ENCODE measurements around the gene EIF4G3. TPM values are rescaled to one million over a fixed set of nuclear protein-coding genes. Genes with fewer than 3 reads are reported as not detected.

EIF4G3 gene
- polyA plus RNA-seq, 4 donors = 10.8 to 32.1 (median 20.1) TPM

GRCh38 chr1:21082073-21082472 lies 94.6 kb downstream of the EIF4G3 start:
- H3K4me3 ChIP-seq (ENCODE audit: low read depth in 1 of 3, low read length in 3 of 3) = no peak overlapping the region
- FAIRE-seq (no peak), DNase-seq (no peak)
- peaks cover 0 to 26% (median 1%) of the 10 kb centered on the region in 3 donors for H3K36me3 ChIP-seq (ENCODE audit: control insufficient read depth in 3 of 3, insufficient read depth in 2 of 3, low read depth in 1 of 3, low read length in 3 of 3)
- no peaks in the 10 kb centered on the region for H3K9me3 ChIP-seq (ENCODE audit: control insufficient read depth in 2 of 2, insufficient read depth in 1 of 2, low read depth in 1 of 2, low read length in 1 of 2)
- no peak overlapping the region for H3K27ac ChIP-seq (ENCODE audit: low read depth in 1 of 3, low read length in 2 of 3)
- whole genome bisulfite sequencing, 3 donors = 91 to 97% (median 94%) methylated on average over 6 of the region's 6 CpGs
- H3K4me1 ChIP-seq (ENCODE audit: control insufficient read depth in 3 of 3, insufficient read depth in 2 of 3, low read depth in 1 of 3, low read length in 2 of 3) = no peaks in the 10 kb centered on the region
- H3K27me3 ChIP-seq (ENCODE audit: control insufficient read depth in 3 of 3, insufficient read depth in 3 of 3, low read length in 3 of 3) = no peaks in the 10 kb centered on the region

DNA sequence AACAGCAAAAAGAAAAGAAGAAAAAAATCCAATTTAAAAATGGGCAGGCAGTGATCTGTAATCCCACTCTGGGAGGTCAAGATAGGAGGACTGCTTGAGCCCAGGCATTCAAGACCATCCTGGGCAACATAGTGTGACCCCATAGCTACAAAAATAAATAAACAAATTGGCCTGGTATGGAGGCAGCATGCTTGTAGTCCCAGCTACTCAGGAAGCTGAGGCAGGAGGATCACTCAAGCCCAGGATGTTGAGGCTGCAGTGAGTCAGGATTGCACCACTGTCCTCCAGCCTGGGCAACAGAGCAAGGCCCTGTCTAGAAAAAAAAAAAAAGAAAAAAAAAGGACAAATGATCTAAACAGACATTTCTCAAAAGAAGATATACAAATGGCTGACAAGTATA lies 99.6 kb downstream of the EIF4G3 start:
- no peaks in the 10 kb centered on the region for H3K9me3 ChIP-seq (ENCODE audit: control insufficient read depth in 2 of 2, insufficient read depth in 1 of 2, low read depth in 1 of 2, low read length in 1 of 2)
- no peak overlapping the region for H3K4me3 ChIP-seq (ENCODE audit: low read depth in 1 of 3, low read length in 3 of 3)
- no peak for DNase-seq
- H3K27me3 ChIP-seq (ENCODE audit: control insufficient read depth in 3 of 3, insufficient read depth in 3 of 3, low read length in 3 of 3) = no peaks in the 10 kb centered on the region
- FAIRE-seq = no peak
- H3K27ac ChIP-seq (ENCODE audit: low read depth in 1 of 3, low read length in 2 of 3) = no peak overlapping the region
- no peaks in the 10 kb centered on the region for H3K4me1 ChIP-seq (ENCODE audit: control insufficient read depth in 3 of 3, insufficient read depth in 2 of 3, low read depth in 1 of 3, low read length in 2 of 3)
- peaks cover 0 to 24% (median 0%) of the 10 kb centered on the region in 3 donors for H3K36me3 ChIP-seq (ENCODE audit: control insufficient read depth in 3 of 3, insufficient read depth in 2 of 3, low read depth in 1 of 3, low read length in 3 of 3)

GRCh38 chr1:21072721-21073120 lies 104.0 kb downstream of the EIF4G3 start:
- H3K4me3 ChIP-seq (ENCODE audit: low read depth in 1 of 3, low read length in 3 of 3) = no peak overlapping the region
- FAIRE-seq (no peak), DNase-seq (no peak)
- peaks cover 0 to 14% (median 0%) of the 10 kb centered on the region in 3 donors for H3K36me3 ChIP-seq (ENCODE audit: control insufficient read depth in 3 of 3, insufficient read depth in 2 of 3, low read depth in 1 of 3, low read length in 3 of 3)
- H3K4me1 ChIP-seq (ENCODE audit: control insufficient read depth in 3 of 3, insufficient read depth in 2 of 3, low read depth in 1 of 3, low read length in 2 of 3) = no peaks in the 10 kb centered on the region
- no peaks in the 10 kb centered on the region for H3K9me3 ChIP-seq (ENCODE audit: control insufficient read depth in 2 of 2, insufficient read depth in 1 of 2, low read depth in 1 of 2, low read length in 1 of 2)
- 69 to 80% (median 78%) methylated on average over 3 of the region's 3 CpGs for WGBS, 3 donors
- no peaks in the 10 kb centered on the region for H3K27me3 ChIP-seq (ENCODE audit: control insufficient read depth in 3 of 3, insufficient read depth in 3 of 3, low read length in 3 of 3)
- H3K27ac ChIP-seq (ENCODE audit: low read depth in 1 of 3, low read length in 2 of 3) = no peak overlapping the region

DNA sequence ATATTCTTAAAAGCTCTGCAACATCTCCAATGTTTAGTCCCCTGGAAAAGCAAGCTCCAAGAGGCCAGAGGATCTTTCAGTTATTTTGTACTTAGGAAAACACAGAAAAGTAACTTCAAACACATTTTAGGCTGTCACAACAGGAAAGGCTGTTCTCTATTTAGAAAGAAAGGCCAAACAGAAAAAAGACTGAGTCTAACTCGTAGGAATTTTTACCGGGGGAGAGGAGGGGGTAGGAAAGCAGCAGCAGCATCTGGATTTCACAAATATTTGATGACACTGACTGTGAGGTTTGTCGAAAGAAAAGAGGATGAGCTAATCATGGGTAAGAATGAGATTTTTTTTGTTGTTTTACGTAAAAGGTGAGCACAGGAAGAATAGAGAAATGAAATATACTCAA lies 107.1 kb downstream of the EIF4G3 start:
- H3K9me3 ChIP-seq (ENCODE audit: control insufficient read depth in 2 of 2, insufficient read depth in 1 of 2, low read depth in 1 of 2, low read length in 1 of 2) = no peaks in the 10 kb centered on the region
- no peak for DNase-seq
- no peak overlapping the region for H3K4me3 ChIP-seq (ENCODE audit: low read depth in 1 of 3, low read length in 3 of 3)
- no peaks in the 10 kb centered on the region for H3K27me3 ChIP-seq (ENCODE audit: control insufficient read depth in 3 of 3, insufficient read depth in 3 of 3, low read length in 3 of 3)
- peaks cover 0 to 7% (median 0%) of the 10 kb centered on the region in 3 donors for H3K4me1 ChIP-seq (ENCODE audit: control insufficient read depth in 3 of 3, insufficient read depth in 2 of 3, low read depth in 1 of 3, low read length in 2 of 3)
- no peak overlapping the region for H3K27ac ChIP-seq (ENCODE audit: low read depth in 1 of 3, low read length in 2 of 3)
- WGBS, 3 donors = 67 to 87% (median 81%) methylated on average over 4 of the region's 4 CpGs
- no peak for FAIRE-seq
- H3K36me3 ChIP-seq (ENCODE audit: control insufficient read depth in 3 of 3, insufficient read depth in 2 of 3, low read depth in 1 of 3, low read length in 3 of 3) = peaks cover 0 to 4% (median 0%) of the 10 kb centered on the region in 3 donors

GRCh38 chr1:21068937-21069336 lies 107.8 kb downstream of the EIF4G3 start:
- Histone ChIP-seq H3K27ac (ENCODE audit: low read depth in 1 of 3, low read length in 2 of 3) (no peak overlapping the region), H3K27me3 (ENCODE audit: control insufficient read depth in 3 of 3, insufficient read depth in 3 of 3, low read length in 3 of 3) (no peaks in the 10 kb centered on the region), H3K36me3 (ENCODE audit: control insufficient read depth in 3 of 3, insufficient read depth in 2 of 3, low read depth in 1 of 3, low read length in 3 of 3) (peaks cover 0 to 4% (median 0%) of the 10 kb centered on the region in 3 donors), H3K9me3 (ENCODE audit: control insufficient read depth in 2 of 2, insufficient read depth in 1 of 2, low read depth in 1 of 2, low read length in 1 of 2) (no peaks in the 10 kb centered on the region), H3K4me1 (ENCODE audit: control insufficient read depth in 3 of 3, insufficient read depth in 2 of 3, low read depth in 1 of 3, low read length in 2 of 3) (peaks cover 0 to 9% (median 0%) of the 10 kb centered on the region in 3 donors), H3K4me3 (ENCODE audit: low read depth in 1 of 3, low read length in 3 of 3) (no peak overlapping the region)
- no peak for DNase-seq
- FAIRE-seq = no peak

- H3K9me3 ChIP-seq (ENCODE audit: control insufficient read depth in 2 of 2, insufficient read depth in 1 of 2, low read depth in 1 of 2, low read length in 1 of 2) = no peaks in the 10 kb centered on the region
- no peaks in the 10 kb centered on the region for H3K27me3 ChIP-seq (ENCODE audit: control insufficient read depth in 3 of 3, insufficient read depth in 3 of 3, low read length in 3 of 3)
- WGBS, 3 donors = 36 to 72% (median 47%) methylated on average over 6 of the region's 6 CpGs
- DNase-seq = peak; percentile 18 to 52
- H3K4me3 ChIP-seq (ENCODE audit: low read depth in 1 of 3, low read length in 3 of 3) = no peak overlapping the region
- no peak for FAIRE-seq
- peaks cover 0 to 9% (median 0%) of the 10 kb centered on the region in 3 donors for H3K4me1 ChIP-seq (ENCODE audit: control insufficient read depth in 3 of 3, insufficient read depth in 2 of 3, low read depth in 1 of 3, low read length in 2 of 3)
- H3K27ac ChIP-seq (ENCODE audit: low read depth in 1 of 3, low read length in 2 of 3) = no peak overlapping the region
- H3K36me3 ChIP-seq (ENCODE audit: control insufficient read depth in 3 of 3, insufficient read depth in 2 of 3, low read depth in 1 of 3, low read length in 3 of 3) = no peaks in the 10 kb centered on the region
Observed at GRCh38 chr1:21067551-21068227, 109.0 kb downstream of the EIF4G3 start.

DNA sequence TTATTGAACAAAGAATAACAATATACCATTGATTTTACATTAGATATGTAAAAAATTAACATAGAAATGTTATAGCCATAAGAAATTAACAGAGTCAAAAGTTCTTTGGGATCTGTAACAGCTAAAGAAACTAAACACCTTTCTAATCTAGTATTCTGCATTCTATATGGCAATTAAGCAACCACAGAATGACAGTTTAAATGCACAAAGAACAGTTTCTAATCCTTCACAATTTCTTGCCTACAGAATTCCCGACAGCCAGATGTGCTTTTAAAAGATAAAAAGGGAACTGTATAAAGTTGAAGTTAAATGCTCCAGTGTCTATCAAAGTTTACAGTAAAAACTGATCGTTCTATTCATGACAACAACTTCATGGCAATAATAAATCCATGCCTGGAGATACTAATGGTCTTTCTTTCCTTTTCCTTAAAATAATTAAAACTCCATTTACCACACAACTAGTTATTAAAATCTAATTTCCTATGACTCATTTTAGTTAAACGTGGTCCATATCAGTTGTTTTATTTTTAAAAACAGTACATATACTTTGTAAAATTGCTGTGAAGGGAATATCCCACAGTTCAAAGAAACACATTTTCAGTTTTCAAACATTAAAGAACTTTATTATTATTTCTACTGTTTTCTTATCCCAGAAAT lies 110.2 kb downstream of the EIF4G3 start:
- DNase-seq = no peak
- 34 to 45% (median 45%) methylated on average over 3 of the region's 3 CpGs for WGBS, 3 donors
- no peaks in the 10 kb centered on the region for H3K27me3 ChIP-seq (ENCODE audit: control insufficient read depth in 3 of 3, insufficient read depth in 3 of 3, low read length in 3 of 3)
- no peaks in the 10 kb centered on the region for H3K36me3 ChIP-seq (ENCODE audit: control insufficient read depth in 3 of 3, insufficient read depth in 2 of 3, low read depth in 1 of 3, low read length in 3 of 3)
- peaks cover 0 to 9% (median 0%) of the 10 kb centered on the region in 3 donors for H3K4me1 ChIP-seq (ENCODE audit: control insufficient read depth in 3 of 3, insufficient read depth in 2 of 3, low read depth in 1 of 3, low read length in 2 of 3)
- no peak overlapping the region for H3K27ac ChIP-seq (ENCODE audit: low read depth in 1 of 3, low read length in 2 of 3)
- no peaks in the 10 kb centered on the region for H3K9me3 ChIP-seq (ENCODE audit: control insufficient read depth in 2 of 2, insufficient read depth in 1 of 2, low read depth in 1 of 2, low read length in 1 of 2)
- FAIRE-seq = no peak
- H3K4me3 ChIP-seq (ENCODE audit: low read depth in 1 of 3, low read length in 3 of 3) = no peak overlapping the region

- FAIRE-seq (no peak), DNase-seq (no peak)
- H3K27me3 ChIP-seq (ENCODE audit: control insufficient read depth in 3 of 3, insufficient read depth in 3 of 3, low read length in 3 of 3) = no peaks in the 10 kb centered on the region
- peaks cover 0 to 9% (median 0%) of the 10 kb centered on the region in 3 donors for H3K4me1 ChIP-seq (ENCODE audit: control insufficient read depth in 3 of 3, insufficient read depth in 2 of 3, low read depth in 1 of 3, low read length in 2 of 3)
- no peak overlapping the region for H3K27ac ChIP-seq (ENCODE audit: low read depth in 1 of 3, low read length in 2 of 3)
- no peaks in the 10 kb centered on the region for H3K9me3 ChIP-seq (ENCODE audit: control insufficient read depth in 2 of 2, insufficient read depth in 1 of 2, low read depth in 1 of 2, low read length in 1 of 2)
- no peaks in the 10 kb centered on the region for H3K36me3 ChIP-seq (ENCODE audit: control insufficient read depth in 3 of 3, insufficient read depth in 2 of 3, low read depth in 1 of 3, low read length in 3 of 3)
- 96 to 100% (median 96%) methylated on average over 2 of the region's 2 CpGs for WGBS, 3 donors
- no peak overlapping the region for H3K4me3 ChIP-seq (ENCODE audit: low read depth in 1 of 3, low read length in 3 of 3)
Observed at GRCh38 chr1:21065851-21066250, 110.8 kb downstream of the EIF4G3 start.

Data from small intestine (tissue), 7 donors.